ELF-1 (cell line): ENCODE results near the gene ZNF92.
"Not testable (repeated sequence)": the region's sequence is repeated elsewhere in the genome, so short reads cannot be mapped to it uniquely, and the experiment has no call there.

Experiments used
- DNase-seq: peaks from one replicate; pipeline ENCODE4 v3.0.0-alpha.2; 2016; ENCODE audit warnings: low read depth, low spot score

ZNF92 gene

GRCh38 chr7:65423286-65423685 is 49.6 kb downstream of the ZNF92 start:
- DNase-seq = not testable (repeated sequence)

- no peak for DNase-seq
Observed at GRCh38 chr7:65429642-65430343, 56.1 kb downstream of the ZNF92 start.

DNA sequence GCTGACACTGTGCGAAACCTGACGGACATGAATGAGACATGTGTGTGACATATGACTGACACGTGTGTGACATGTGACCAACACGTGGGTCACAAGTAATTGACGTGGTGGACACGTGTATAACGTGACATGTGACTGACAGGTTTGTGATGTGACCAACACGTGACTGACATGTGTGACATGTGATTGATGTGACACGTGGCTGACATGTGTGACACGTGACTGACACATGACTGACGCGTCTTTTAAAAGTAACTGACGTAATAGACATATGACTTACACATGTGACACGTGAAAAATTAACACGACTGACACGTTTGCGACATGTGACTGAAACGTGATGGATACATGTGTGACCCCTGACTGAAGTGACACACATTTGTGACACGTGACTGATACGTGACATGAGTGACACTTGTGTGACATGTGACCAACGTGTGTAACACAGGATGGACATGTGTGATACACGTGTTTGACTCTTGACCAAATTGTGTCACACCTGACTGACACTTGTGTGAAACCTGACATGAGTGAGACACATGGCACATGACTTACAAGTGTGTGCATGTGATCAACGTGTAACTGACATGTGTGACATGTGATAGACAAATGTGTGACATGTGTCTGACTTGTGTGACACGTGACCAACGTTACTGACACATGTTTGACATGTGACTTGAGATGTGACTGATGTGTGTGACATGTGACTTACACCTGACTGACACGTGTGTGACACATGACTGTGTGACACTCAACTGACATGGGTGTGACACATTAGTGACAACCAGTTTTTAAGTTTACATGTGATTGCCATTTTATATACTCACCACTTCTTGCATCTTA is 56.9 kb downstream of the ZNF92 start:
- no peak for DNase-seq

- DNase-seq = no peak
Observed at GRCh38 chr7:65434307-65434706, 60.7 kb downstream of the ZNF92 start.

DNA sequence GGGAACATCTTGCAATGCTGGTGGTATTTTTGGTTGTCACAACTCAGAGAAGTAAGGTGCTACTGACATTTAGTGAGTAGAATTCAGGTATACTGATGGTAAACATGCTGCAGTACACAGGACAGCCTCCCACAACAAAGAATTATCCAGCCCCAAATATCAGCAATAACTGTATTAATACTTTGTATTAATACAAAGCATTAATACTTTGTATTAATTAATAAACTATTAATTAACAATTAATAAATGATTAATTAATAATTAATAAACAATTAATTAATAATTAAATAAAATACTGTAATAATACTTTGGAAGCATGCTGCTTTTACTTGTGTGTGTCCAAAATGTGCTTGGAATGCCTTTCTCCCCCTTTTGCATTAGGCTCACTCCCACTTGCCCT is 62.5 kb downstream of the ZNF92 start:
- no peak for DNase-seq

DNA sequence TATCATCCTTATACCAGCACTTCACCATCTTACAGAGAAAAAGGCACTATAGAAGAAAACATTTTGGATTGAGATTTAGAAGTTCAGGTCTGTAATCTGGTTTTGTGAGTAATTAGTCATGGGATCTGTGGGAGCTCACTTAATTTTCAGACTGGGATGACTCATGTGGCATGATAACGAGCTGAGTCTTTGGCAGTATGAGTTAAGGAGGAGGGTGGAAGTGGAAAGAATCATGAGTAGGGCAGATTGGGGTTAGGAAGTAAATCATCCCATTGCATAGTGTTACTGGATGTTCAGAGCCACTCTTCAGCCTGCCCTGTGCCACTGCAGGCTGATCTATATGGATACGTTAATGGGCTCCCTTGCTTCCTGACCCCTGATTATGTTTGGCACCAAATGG is 64.9 kb downstream of the ZNF92 start:
- no peak for DNase-seq

DNA sequence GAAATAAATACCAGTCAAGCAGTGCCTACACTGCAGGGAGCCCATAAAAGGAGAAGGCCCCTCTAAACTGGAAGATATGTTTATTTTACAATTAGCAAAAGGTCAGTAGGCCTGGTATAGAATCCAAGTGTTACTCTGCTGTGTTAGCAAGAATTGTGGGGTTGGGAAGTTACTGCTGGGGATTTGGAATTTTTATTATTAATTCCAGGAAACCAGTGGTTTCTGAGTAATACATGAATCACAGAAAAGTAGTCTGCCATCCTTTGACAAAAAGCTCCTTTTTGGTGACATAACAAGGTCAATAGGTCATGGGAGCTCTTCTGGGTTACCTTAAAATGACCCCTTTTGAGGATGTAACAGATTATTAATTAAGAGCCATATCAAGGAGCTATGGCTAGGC is 67.4 kb downstream of the ZNF92 start:
- no peak for DNase-seq

- no peak for DNase-seq
Observed at GRCh38 chr7:65444205-65444842, 70.7 kb downstream of the ZNF92 start.

DNA sequence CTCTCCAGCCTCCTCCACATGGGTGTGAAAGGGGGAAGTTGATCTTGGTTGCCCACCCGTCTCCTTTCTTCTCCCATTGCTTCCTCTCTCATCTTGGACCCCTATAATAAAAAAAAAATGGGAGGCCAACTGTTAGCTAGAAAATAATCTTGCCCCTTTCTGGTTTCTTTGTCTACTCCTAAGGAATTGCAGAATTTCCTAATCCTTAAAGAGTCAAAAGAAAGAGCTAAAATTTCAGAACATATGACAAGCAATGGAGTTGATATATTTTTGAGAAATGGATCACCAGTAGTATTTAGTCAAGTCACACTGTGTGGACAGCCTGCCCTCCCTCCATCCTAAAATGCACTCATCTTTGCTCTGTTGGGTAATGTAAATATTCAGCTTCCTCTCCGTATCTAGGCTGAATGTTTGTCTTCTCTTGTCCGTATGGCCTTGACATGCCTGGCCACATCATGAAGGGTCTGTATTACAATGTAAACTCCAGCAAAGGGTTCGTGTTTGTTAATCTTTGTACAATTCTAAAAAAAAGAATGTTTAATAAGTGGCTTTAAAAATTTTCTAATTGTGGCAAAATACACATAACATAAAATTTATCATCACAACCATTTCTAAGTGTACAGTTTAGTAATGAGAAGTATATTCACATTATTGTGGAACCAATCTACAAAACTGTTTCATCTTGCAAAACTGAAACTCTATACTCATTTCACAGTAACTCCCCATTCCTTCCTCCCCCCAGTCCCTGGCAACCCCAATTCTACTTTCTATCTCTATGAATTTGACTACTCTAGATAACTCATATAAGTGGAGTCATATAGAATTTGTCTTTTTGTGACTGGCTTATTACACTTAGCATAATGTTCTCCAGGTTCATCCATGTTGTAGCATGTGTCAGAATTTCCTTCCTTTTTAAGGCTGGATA is 71.5 kb downstream of the ZNF92 start:
- no peak for DNase-seq

GRCh38 chr7:65447041-65447440 is 73.4 kb downstream of the ZNF92 start:
- peak; percentile 67 for DNase-seq

- no peak for DNase-seq
Observed at GRCh38 chr7:65448816-65449504, 75.3 kb downstream of the ZNF92 start.

DNA sequence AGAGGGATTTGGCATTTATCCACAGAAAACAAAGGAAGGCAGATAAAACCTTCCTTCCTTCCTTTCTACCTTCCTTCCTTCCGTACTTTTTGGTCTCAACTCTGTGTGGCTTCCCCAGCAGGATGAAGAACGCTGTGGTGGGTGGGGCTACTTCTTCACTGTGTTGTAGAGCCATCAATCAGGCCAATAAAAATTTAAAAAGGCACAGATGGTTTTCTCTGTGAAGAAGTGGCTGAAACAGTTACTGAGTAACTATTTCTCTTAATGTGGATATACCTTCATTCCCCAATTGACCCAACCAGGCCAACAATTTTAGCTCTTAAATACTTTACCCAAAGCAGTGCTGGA is 75.8 kb downstream of the ZNF92 start:
- DNase-seq = no peak
